Fibroblast of villous mesenchyme (primary cell): ENCODE measurements around the gene DISC1. TPM values are rescaled to one million over a fixed set of nuclear protein-coding genes. Genes with fewer than 3 reads are reported as not detected.
A peak's percentile ranks its signal among the peaks of the same experiment; 100 is the strongest.

Experiments used
- DNase-seq: peaks from one replicate; pipeline ENCODE4 v3.0.0-alpha.2; 2010; ENCODE audit warnings: low read depth
- H3K4me3 ChIP-seq: 2 replicates; pipeline ENCODE4 v1.5.1; 2011; ENCODE audit warnings: low read depth, mild to moderate bottlenecking, low read length
- total RNA-seq: library from RNA; depleted of rRNA; stranded (reverse); fragments of >200 nt; gene quantifications from 2 replicates; pipeline ENCODE4 v1.2.3, GENCODE V29; 2012
- TF ChIP-seq, protein P1 (sequence below): IDR thresholded peaks from 2 replicates; pipeline ENCODE4 v1.5.1; 2012; ENCODE audit warnings: low read depth, mild to moderate bottlenecking, low read length; ENCODE audit not compliant: insufficient read depth

DISC1 gene
- total RNA-seq, 1 donor = 9.9 TPM

DNA sequence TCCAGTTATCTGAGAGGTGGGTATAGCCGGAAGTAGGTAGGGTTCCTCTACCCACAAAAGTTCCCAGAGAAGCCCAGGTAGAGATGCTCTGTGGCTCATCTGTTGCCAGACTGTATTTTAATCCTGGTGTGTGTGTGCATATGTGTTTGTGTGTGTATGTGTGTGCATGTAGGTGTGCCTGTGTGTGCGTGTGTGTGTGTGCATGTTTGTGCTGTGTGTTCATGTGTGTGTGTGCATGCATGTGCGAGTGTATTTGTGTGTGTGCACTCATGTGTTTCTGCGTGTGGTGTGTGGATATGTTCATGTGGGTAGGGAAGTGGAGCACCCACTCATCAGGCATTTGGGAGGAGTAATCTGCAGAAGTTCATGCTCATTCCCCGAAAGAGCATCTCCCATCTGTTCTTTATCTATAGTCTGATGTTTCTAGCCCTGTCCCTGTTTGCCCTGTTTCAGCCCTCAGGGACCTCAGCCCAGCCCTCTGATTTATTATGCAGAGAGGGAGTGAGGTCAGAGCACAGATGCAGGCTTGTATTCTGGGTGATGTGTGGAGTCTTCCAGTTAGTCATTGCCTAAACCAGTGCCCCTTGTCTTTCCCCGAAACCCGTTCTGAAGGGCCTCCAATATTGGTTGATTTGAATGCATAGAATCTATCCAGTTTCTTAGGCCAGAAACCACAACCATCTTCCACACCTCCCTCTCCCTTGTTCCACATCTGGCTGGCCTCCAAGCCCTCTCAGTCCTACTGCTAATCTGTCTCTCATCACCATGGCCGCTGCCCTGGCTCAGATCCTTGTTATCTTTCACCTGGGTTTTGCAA is 69.1 kb downstream of the DISC1 start:
- H3K4me3 ChIP-seq = no peak overlapping the region
- peak; percentile 62 for DNase-seq
- TF ChIP-seq, protein P1, sequence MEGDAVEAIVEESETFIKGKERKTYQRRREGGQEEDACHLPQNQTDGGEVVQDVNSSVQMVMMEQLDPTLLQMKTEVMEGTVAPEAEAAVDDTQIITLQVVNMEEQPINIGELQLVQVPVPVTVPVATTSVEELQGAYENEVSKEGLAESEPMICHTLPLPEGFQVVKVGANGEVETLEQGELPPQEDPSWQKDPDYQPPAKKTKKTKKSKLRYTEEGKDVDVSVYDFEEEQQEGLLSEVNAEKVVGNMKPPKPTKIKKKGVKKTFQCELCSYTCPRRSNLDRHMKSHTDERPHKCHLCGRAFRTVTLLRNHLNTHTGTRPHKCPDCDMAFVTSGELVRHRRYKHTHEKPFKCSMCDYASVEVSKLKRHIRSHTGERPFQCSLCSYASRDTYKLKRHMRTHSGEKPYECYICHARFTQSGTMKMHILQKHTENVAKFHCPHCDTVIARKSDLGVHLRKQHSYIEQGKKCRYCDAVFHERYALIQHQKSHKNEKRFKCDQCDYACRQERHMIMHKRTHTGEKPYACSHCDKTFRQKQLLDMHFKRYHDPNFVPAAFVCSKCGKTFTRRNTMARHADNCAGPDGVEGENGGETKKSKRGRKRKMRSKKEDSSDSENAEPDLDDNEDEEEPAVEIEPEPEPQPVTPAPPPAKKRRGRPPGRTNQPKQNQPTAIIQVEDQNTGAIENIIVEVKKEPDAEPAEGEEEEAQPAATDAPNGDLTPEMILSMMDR = no peak

DNA sequence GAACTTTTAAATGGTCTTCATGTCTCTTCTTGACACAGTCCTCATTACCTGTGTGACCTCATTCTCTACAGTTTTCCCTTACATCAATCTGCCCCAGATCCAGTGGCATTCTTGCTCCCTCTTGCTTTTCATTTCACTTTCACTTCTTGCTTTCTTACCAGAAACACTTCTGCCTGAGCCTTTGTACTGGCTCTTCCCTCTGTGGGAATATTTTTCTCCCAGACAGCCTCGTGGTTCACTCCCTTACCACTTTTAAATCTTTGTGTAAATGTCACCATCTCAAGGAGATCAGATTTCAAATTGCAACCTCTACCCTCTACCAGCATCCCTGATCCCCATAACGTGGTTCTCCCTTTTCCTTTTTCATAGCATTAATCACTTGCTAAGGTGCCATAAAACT is 73.2 kb downstream of the DISC1 start:
- H3K4me3 ChIP-seq = no peak overlapping the region
- TF ChIP-seq, protein P1 = no peak
- peak; percentile 73 for DNase-seq

DNA sequence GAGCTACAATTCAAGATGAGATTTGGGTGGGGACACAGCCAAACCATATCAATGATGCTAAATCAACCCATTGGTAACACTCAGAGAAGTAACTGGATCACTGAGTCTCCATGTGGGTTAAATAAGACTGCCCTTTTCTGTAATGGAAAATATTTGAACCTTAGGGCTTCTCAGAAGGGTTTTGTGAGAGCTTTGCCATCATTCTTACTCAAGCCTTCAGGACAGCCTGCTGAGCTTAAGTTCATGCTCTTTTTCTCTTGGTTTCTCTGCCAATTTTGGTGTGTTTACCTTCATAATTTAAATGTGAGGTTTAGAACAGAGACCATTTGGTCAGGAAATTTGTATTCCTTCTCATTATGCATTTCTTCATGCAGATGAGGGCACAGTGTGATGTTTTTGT is 74.7 kb downstream of the DISC1 start:
- TF ChIP-seq, protein P1 = no peak

DNA sequence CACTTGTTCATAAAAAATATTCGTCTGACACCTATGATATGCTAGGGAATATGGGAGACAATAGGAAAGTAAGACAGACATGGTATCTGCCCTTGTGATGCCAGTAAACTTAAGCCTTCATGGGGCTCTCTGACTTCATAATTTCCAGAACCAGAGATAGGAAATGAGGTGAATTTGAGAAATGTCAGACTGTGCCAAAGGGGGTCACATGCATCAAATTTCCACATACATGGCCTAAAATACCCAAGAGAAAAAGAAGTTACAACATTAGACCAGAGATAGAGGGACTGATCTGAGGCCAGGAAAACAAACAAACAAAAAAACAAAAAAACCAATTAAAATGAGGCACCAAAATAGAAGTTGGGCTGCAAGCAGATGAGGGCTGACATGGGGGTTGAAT is 75.7 kb downstream of the DISC1 start:
- no peak overlapping the region for H3K4me3 ChIP-seq
- DNase-seq = peak; percentile 17
- TF ChIP-seq, protein P1 = no peak

More for the DNA sequence above, 74.7 kb downstream of the DISC1 start:
- DNase-seq = no peak
- no peak overlapping the region for H3K4me3 ChIP-seq

DNA sequence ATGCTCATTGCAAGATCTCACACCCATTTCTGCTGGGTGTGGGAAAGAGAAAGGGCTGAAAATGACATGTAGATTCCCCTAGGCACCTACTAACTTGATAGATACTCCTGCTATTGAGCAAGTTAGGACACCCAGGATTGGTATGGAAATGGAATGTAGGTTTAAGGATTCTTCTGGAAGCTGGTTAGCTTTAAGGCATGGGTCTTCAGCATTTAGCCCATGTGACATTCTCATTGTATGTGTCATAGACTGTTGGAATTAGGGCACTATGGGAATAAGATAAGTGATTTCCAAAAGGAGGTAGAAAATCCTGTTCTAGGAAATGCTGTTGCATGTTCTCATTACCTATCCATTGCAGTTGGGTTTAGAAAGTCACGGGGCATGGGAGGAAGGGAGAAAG is 76.2 kb downstream of the DISC1 start:
- H3K4me3 ChIP-seq = no peak overlapping the region
- TF ChIP-seq, protein P1 = no peak
- DNase-seq = peak; percentile 56

DNA sequence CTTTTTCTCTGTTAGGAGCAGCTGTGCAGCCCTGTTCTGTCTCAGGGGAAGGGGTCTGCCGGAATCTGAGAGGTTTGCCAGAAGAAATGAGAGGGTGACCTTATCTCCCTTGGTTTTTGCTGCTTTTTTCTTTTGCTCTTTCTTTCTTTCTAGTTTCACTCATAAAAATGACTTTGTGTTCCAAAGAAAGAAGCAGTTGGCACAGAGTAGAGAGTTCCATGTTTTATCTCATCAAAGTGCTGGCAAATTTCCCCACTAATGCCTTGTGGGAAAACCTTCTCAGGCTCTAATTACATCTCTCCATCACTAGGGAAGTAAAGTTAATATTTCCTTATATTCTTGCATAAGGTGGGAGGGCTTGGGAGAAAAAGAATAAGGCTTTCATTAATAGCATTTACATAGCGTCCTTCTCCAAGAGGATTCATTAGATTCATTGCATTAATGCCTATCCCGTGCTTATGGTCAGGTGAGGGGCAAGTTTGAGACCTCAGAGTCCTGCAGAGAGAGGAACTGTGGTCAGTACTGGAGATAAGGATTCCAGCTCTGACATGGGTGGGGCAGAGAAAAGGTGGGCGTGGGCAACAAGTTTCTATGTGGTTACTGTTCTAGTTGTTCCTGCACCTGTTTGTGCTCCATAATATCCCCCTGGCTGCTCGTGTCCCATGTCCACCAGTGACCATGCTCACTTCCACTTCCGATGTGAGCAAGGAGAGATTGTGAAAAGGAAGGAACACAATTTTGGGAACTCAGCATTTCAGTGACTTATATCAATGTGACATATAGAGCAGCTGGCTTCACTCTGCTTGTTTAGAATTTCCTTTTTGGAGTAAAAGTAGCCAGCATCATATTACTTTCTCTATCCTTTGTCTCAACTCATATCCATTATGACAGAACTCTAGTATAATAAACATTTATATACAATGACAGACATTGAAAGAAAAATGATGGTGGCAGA is 79.5 kb downstream of the DISC1 start:
- no peak for DNase-seq
- TF ChIP-seq, protein P1 = no peak
- H3K4me3 ChIP-seq = no peak overlapping the region
